SK-N-SH treated with all-trans-retinoic acid at 6 μM for 48 hours (cell line): ENCODE data around the gene RELT.
A peak's percentile ranks its signal among the peaks of the same experiment; 100 is the strongest.

ENCODE experiments used
- BACH2 ChIP-seq: fragments of 250-450 bp; sonication (Bioruptor Pico); IDR thresholded peaks from 2 replicates; pipeline ENCODE4 v1.9.0; 2021; ENCODE audit warnings: mild to moderate bottlenecking, borderline replicate concordance
- CREB5 ChIP-seq: fragments of 250-450 bp; sonication (Bioruptor Pico); IDR thresholded peaks from 2 replicates; pipeline ENCODE4 v1.5.1; 2020; ENCODE audit warnings: low read depth, mild to moderate bottlenecking, moderate library complexity
- ESRRG ChIP-seq: fragments of 250-450 bp; sonication (Bioruptor Pico); IDR thresholded peaks from 2 replicates; pipeline ENCODE4 v1.6.1; 2021; ENCODE audit warnings: mild to moderate bottlenecking
- ISL1 ChIP-seq: fragments of 250-450 bp; sonication (Bioruptor Pico); IDR thresholded peaks from 2 replicates; pipeline ENCODE4 v2.1.2; 2022; ENCODE audit warnings: mild to moderate bottlenecking, moderate library complexity
- OSR1 ChIP-seq: fragments of 250-450 bp; sonication (Bioruptor Pico); IDR thresholded peaks from 2 replicates; pipeline ENCODE4 v1.8.0; 2022; ENCODE audit warnings: moderate library complexity, mild to moderate bottlenecking, inconsistent platforms
- SNAI2 ChIP-seq: fragments of 250-450 bp; sonication (Bioruptor Pico); IDR thresholded peaks from 2 replicates; pipeline ENCODE4 v1.5.0; 2020; ENCODE audit warnings: mild to moderate bottlenecking, moderate library complexity
- TSHZ2 ChIP-seq: fragments of 250-450 bp; sonication (Bioruptor Pico); IDR thresholded peaks from 2 replicates; pipeline ENCODE4 v1.5.0; 2020; ENCODE audit warnings: mild to moderate bottlenecking, moderate library complexity
- ZFP3 ChIP-seq: fragments of 250-450 bp; sonication (Bioruptor Pico); IDR thresholded peaks from 2 replicates; pipeline ENCODE4 v1.5.0; 2020; ENCODE audit warnings: mild to moderate bottlenecking, moderate library complexity
- ZNF565 ChIP-seq: fragments of 450-650 bp; formaldehyde crosslinking; conservative IDR thresholded peaks from 2 replicates; pipeline ENCODE4 v1.5.0; 2020; ENCODE audit warnings: low read depth, mild to moderate bottlenecking, moderate library complexity
- TF ChIP-seq, protein P1 (sequence below): fragments of 250-450 bp; sonication (Bioruptor Pico); IDR thresholded peaks from 2 replicates; pipeline ENCODE4 v1.8.0; 2021; ENCODE audit warnings: low read depth, mild to moderate bottlenecking, moderate library complexity, borderline replicate concordance

- TF ChIP-seq ISL1, result 0 out of 2 replicates have a peak, but pooled peaks have one; percentile 11
- TF ChIP-seq SNAI2 (CRISPR knock-in tag), result no peak
- no peak for TF ChIP-seq TSHZ2 (CRISPR knock-in tag)
- TF ChIP-seq OSR1 (CRISPR knock-in tag), result no peak
- TF ChIP-seq CREB5 (CRISPR knock-in tag), result no peak
- TF ChIP-seq BACH2 (CRISPR knock-in tag), result no peak
- no peak for TF ChIP-seq ESRRG (CRISPR knock-in tag)
- TF ChIP-seq, protein P1, sequence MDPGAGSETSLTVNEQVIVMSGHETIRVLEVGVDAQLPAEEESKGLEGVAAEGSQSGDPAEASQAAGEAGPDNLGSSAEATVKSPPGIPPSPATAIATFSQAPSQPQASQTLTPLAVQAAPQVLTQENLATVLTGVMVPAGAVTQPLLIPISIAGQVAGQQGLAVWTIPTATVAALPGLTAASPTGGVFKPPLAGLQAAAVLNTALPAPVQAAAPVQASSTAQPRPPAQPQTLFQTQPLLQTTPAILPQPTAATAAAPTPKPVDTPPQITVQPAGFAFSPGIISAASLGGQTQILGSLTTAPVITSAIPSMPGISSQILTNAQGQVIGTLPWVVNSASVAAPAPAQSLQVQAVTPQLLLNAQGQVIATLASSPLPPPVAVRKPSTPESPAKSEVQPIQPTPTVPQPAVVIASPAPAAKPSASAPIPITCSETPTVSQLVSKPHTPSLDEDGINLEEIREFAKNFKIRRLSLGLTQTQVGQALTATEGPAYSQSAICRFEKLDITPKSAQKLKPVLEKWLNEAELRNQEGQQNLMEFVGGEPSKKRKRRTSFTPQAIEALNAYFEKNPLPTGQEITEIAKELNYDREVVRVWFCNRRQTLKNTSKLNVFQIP (CRISPR knock-in tag), result no peak
- TF ChIP-seq ZNF565 (CRISPR knock-in tag), result no peak
- no peak for TF ChIP-seq ZFP3 (CRISPR knock-in tag)
These were observed 69.8 kb downstream of the RELT start for GRCh38 chr11:73445980-73446379.
